NCI-H1436 treated with DMSO at 0.1 percent for 48 hours (cell line): ENCODE data around the gene KDSR.

ENCODE experiments used
- DNase-seq: peaks from one replicate; lab custom pipeline; 2025; lab: John Stamatoyannopoulos, UW

The KDSR gene

DNA sequence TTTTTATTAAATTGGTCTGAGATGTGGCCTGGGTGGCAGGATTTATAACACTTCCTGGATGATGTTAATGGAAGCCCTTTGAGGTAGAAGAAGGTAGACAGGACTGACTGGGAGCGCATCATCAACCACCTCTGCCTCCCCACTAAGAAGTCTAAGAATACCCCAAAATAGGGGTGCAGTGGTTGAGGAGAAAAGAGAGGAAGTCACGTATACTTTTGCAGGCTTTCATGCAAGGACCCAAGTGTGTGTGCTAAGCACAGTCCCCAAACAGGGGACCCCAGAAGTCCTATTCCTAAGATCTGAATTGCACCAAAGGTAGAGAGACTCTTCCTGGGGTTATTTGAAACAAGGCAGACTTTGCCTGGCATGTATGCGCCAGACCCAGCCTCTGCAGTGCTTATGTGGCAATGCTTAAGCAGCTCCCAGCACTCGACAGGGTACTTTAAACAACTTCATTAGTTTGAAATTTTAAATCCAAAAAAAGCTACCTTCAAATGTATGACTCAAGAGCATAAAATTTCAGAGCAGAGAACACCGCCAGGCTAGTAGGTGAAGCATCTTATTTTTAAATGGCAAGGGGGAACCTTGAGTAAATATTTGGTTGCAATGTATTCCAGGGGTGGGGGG is 82.7 kb downstream of the KDSR start:
- no peak for DNase-seq

DNA sequence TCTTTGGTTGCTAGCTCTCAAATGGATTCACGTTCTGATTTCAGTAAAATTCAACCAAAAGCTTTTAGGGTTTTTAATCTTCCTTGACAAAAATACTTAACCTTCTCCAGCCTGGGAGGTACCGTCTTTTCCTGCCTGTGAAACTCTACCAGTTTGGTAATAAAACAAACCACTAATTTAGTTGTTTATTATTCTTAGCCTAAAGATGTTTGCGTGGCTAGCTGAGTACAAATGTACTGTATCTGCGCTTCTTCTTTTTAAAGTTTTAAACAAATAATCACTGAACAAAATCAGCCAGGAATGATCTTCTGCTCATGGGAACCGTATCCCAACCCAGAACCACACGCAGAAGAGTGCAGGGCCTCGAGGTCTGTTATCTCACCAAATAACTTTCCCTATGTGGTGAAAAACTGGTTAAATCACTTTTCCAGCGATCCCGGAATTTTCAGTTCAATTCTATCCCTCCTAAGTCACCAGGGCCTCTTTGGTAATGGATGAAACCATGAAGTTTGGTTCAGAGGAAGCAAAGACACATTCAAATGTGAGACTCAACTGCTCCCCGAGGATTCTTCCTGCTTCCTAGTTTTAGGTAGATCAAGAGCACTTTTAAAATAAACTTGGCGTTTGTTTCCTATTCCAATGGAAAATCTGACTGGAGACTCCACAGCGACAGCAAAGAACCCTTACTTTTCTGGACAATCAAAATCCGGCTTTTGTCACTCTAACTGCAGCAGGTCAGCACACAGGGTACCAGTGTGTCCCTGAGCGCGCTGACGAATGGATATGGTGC is 83.5 kb downstream of the KDSR start:
- DNase-seq = no peak

DNA sequence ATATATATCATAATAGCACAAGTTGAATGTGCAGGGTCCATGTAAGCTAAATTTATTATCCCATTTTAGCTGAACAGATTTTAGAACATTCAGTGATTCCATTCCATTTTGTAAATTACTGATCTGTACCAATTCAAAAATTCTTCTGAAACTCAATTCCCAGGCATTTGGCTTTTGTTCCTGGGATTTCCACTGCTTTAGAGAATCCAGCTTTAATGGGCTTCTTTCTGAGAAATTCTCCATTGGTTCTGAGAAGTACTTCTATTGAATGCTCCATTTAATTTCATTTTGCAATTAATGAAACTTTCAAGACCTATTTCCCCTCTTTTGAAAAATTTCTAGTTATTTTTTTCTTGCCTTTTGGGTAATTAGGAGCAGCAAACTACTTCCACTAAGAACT is 84.2 kb downstream of the KDSR start:
- no peak for DNase-seq
